IMR-90 (cell line): ENCODE results near the gene SLC35F3. TPM values are rescaled to one million over a fixed set of nuclear protein-coding genes. Genes with fewer than 3 reads are reported as not detected.

Experiments used
- ATAC-seq: fragments of 200-7000 bp; cut with Tn5 transposase; 2 replicates; pipeline ENCODE4 v1.9.1; 2020; ENCODE audit warnings: low read depth, mild to moderate bottlenecking, moderate library complexity
- BruUV-seq: library from RNA; stranded (reverse); fragments of 400-500 nt; replicated peaks from 2 replicates; lab custom pipeline; 2021; lab: Mats Ljungman, UMichigan
- CTCF ChIA-PET: fragments of 300-600 bp; formaldehyde crosslinking; extraction: SDS; loops from one replicate; lab custom pipeline; 2021; ENCODE audit warnings: antibody characterized with exemption; lab: Yijun Ruan, JAX
- POLR2A ChIA-PET: fragments of 300-600 bp; sonication (Branson Sonifier 250); formaldehyde crosslinking; loops from one replicate; lab custom pipeline; 2022; ENCODE audit warnings: antibody characterized with exemption; ENCODE audit not compliant: unreplicated experiment; lab: Charles Lee
- DNase-seq: peaks from one replicate; pipeline ENCODE4 v3.0.0; 2013
- H2AFZ ChIP-seq: replicated peaks from 2 replicates; pipeline ENCODE3; 2013; ENCODE audit warnings: low read length, mild to moderate bottlenecking; ENCODE audit not compliant: poor library complexity
- H2AK5ac ChIP-seq: 2 replicates; pipeline ENCODE4 v1.6.1; 2013; ENCODE audit warnings: low read depth, low read length, inconsistent platforms
- H2AK9ac ChIP-seq: replicated peaks from 2 replicates; pipeline ENCODE3; 2013; ENCODE audit warnings: mild to moderate bottlenecking, low read depth, low read length, moderate library complexity; ENCODE audit not compliant: poor library complexity
- H2BK120ac ChIP-seq: 2 replicates; pipeline ENCODE4 v1.6.1; 2013; ENCODE audit warnings: low read depth, low read length, inconsistent platforms
- H2BK15ac ChIP-seq: 3 replicates; pipeline ENCODE4 v1.6.1; 2013; ENCODE audit warnings: low read depth, low read length, inconsistent platforms
- H2BK20ac ChIP-seq: 2 replicates; pipeline ENCODE4 v1.6.1; 2013; ENCODE audit warnings: low read depth, mild to moderate bottlenecking, inconsistent platforms, low read length, moderate library complexity
- H2BK5ac ChIP-seq: 2 replicates; pipeline ENCODE4 v1.6.1; 2013; ENCODE audit warnings: mild to moderate bottlenecking, low read depth, low read length, inconsistent platforms; ENCODE audit not compliant: poor library complexity, severe bottlenecking
- H3K14ac ChIP-seq: replicated peaks from 2 replicates; pipeline ENCODE4 v1.6.1; 2013; ENCODE audit warnings: low read depth, low read length, inconsistent platforms
- H3K18ac ChIP-seq: 2 replicates; pipeline ENCODE4 v1.6.1; 2013; ENCODE audit warnings: low read depth, low read length, control low read depth
- H3K23ac ChIP-seq: 2 replicates; pipeline ENCODE4 v1.6.1; 2013; ENCODE audit warnings: low read depth, low read length, inconsistent platforms
- H3K27ac ChIP-seq: 2 replicates; pipeline ENCODE4 v1.5.1; 2013; ENCODE audit warnings: mild to moderate bottlenecking, control low read depth, low read length; ENCODE audit not compliant: insufficient read depth
- H3K27me3 ChIP-seq: 2 replicates; pipeline ENCODE4 v1.6.1; 2013; ENCODE audit warnings: low read length; ENCODE audit not compliant: control insufficient read depth, insufficient read depth
- H3K36me3 ChIP-seq: 2 replicates; pipeline ENCODE4 v1.6.1; 2013; ENCODE audit warnings: low read length, mixed read lengths; ENCODE audit not compliant: control insufficient read depth, insufficient read depth
- H3K4ac ChIP-seq: 2 replicates; pipeline ENCODE4 v1.6.1; 2013; ENCODE audit warnings: low read depth, low read length, inconsistent platforms
- H3K4me1 ChIP-seq: 2 replicates; pipeline ENCODE4 v1.6.1; 2013; ENCODE audit warnings: low read length, mixed read lengths; ENCODE audit not compliant: control insufficient read depth, insufficient read depth
- H3K4me2 ChIP-seq: 2 replicates; pipeline ENCODE4 v1.6.1; 2013; ENCODE audit warnings: low read depth, mild to moderate bottlenecking, control low read depth, low read length, moderate library complexity
- H3K4me3 ChIP-seq: 2 replicates; pipeline ENCODE4 v1.5.1; 2013; ENCODE audit warnings: low read depth, mild to moderate bottlenecking, control low read depth, low read length, moderate library complexity; ENCODE audit not compliant: insufficient read depth
- H3K56ac ChIP-seq: 2 replicates; pipeline ENCODE4 v1.6.1; 2013; ENCODE audit warnings: low read length, inconsistent platforms; ENCODE audit not compliant: insufficient read depth; ENCODE audit errors: extremely low read depth
- H3K79me1 ChIP-seq, 2 experiments: 2 replicates each; pipeline ENCODE4 v1.6.1; 2013; ENCODE audit warnings: low read length in 2 of 2, inconsistent platforms in 1 of 2, low read depth in 1 of 2
- H3K9ac ChIP-seq: 2 replicates; pipeline ENCODE4 v1.6.1; 2013; ENCODE audit warnings: low read depth, low read length, control low read depth
- H3K9me1 ChIP-seq: 2 replicates; pipeline ENCODE4 v1.6.1; 2013; ENCODE audit warnings: low read length, inconsistent platforms; ENCODE audit not compliant: insufficient read depth
- H3K9me3 ChIP-seq: 2 replicates; pipeline ENCODE4 v1.6.1; 2013; ENCODE audit warnings: low read length; ENCODE audit not compliant: control insufficient read depth, insufficient read depth
- H4K20me1 ChIP-seq: 2 replicates; pipeline ENCODE4 v1.6.1; 2013; ENCODE audit warnings: low read length, inconsistent platforms; ENCODE audit not compliant: insufficient read depth
- H4K5ac ChIP-seq: 2 replicates; pipeline ENCODE4 v1.6.1; 2013; ENCODE audit warnings: mild to moderate bottlenecking, low read depth, low read length, control low read depth
- H4K8ac ChIP-seq, 2 experiments: 2 replicates each; pipeline ENCODE4 v1.6.1; 2013; ENCODE audit warnings: low read depth in 2 of 2, low read length in 2 of 2, control low read depth in 1 of 2, inconsistent platforms in 1 of 2
- H4K91ac ChIP-seq: 2 replicates; pipeline ENCODE4 v1.6.1; 2013; ENCODE audit warnings: low read depth, low read length, inconsistent platforms; ENCODE audit not compliant: insufficient read depth
- BHLHE40 ChIP-seq: fragments of 150-350 bp; IDR thresholded peaks from 2 replicates; pipeline ENCODE4 v1.6.1; 2016; ENCODE audit warnings: mild to moderate bottlenecking, low read depth, low read length
- CEBPB ChIP-seq: IDR thresholded peaks from 2 replicates; pipeline ENCODE4 v1.6.1; 2012; ENCODE audit warnings: low read depth, low read length, improper control_type of control experiment
- CHD1 ChIP-seq: IDR thresholded peaks from 2 replicates; pipeline ENCODE4 v1.6.1; 2012; ENCODE audit warnings: low read depth, low read length, improper control_type of control experiment
- CTCF ChIP-seq: conservative IDR thresholded peaks from 2 replicates; pipeline ENCODE4 v1.5.1; 2012; ENCODE audit warnings: mild to moderate bottlenecking, low read depth, low read length, improper control_type of control experiment
- ELK1 ChIP-seq: fragments of 150-350 bp; IDR thresholded peaks from 2 replicates; pipeline ENCODE4 v1.6.1; 2016; ENCODE audit warnings: low read depth, mild to moderate bottlenecking, low read length, moderate library complexity, borderline replicate concordance
- FOS ChIP-seq: fragments of 150-350 bp; IDR thresholded peaks from 2 replicates; pipeline ENCODE4 v1.6.1; 2016; ENCODE audit warnings: low read depth, low read length
- MAFK ChIP-seq: IDR thresholded peaks from 2 replicates; pipeline ENCODE4 v1.6.1; 2012; ENCODE audit warnings: low read depth, low read length, improper control_type of control experiment
- MAZ ChIP-seq: IDR thresholded peaks from 2 replicates; pipeline ENCODE4 v1.6.1; 2012; ENCODE audit warnings: low read depth, mild to moderate bottlenecking, low read length, improper control_type of control experiment, moderate library complexity, borderline replicate concordance
- MXI1 ChIP-seq: IDR thresholded peaks from 2 replicates; pipeline ENCODE4 v1.6.1; 2012; ENCODE audit warnings: low read depth, mild to moderate bottlenecking, low read length, moderate library complexity, borderline replicate concordance
- NFE2L2 ChIP-seq: fragments of 150-350 bp; IDR thresholded peaks from 2 replicates; pipeline ENCODE4 v1.6.1; 2016; ENCODE audit warnings: low read depth, mild to moderate bottlenecking, low read length
- POLR2A ChIP-seq: IDR thresholded peaks from 2 replicates; pipeline ENCODE4 v1.6.1; 2012; ENCODE audit warnings: mild to moderate bottlenecking, low read depth, low read length
- RAD21 ChIP-seq: IDR thresholded peaks from 2 replicates; pipeline ENCODE4 v1.6.1; 2012; ENCODE audit warnings: low read length, improper control_type of control experiment
- RCOR1 ChIP-seq: IDR thresholded peaks from 2 replicates; pipeline ENCODE4 v1.6.1; 2012; ENCODE audit warnings: mild to moderate bottlenecking, low read length, improper control_type of control experiment; ENCODE audit not compliant: insufficient replicate concordance
- RFX5 ChIP-seq: IDR thresholded peaks from 2 replicates; pipeline ENCODE4 v1.8.0; 2012; ENCODE audit warnings: low read depth, mild to moderate bottlenecking, low read length, moderate library complexity
- SMC3 ChIP-seq: fragments of 150-350 bp; IDR thresholded peaks from 2 replicates; pipeline ENCODE4 v1.6.1; 2016; ENCODE audit warnings: low read depth, mild to moderate bottlenecking, antibody characterized with exemption, low read length, moderate library complexity
- USF2 ChIP-seq: fragments of 150-350 bp; IDR thresholded peaks from 2 replicates; pipeline ENCODE4 v1.6.1; 2017; ENCODE audit warnings: mild to moderate bottlenecking, antibody characterized with exemption, low read length, low read depth
- WGBS, 2 experiments: methylation state at CpG; one replicate each; pipeline versions ENCODE4 v1.1.5 to v1.1.7; 2013; ENCODE audit warnings: missing lambda C conversion rate in 2 of 2; ENCODE audit not compliant: insufficient read length in 1 of 2; ENCODE audit errors: extremely low coverage in 2 of 2; 5-methylcytosine and 5-hydroxymethylcytosine counted together
- dilution Hi-C: fragments of 300-500 bp; cut with HindIII; formaldehyde crosslinking; loops from one replicate; pipeline ENCODE4 v1.14.3; 2018; ENCODE audit warnings: low sequenced_read_pairs; ENCODE audit not compliant: unreplicated experiment
- in situ Hi-C: fragments of 300-500 bp; cut with MboI; formaldehyde crosslinking; loops from 3 replicates; pipeline ENCODE4 v1.14.3; 2019; ENCODE audit warnings: low sequenced_read_pairs, inconsistent platforms, mixed read lengths
- intact Hi-C: fragments of 100-400 bp; cut with micrococcal nuclease; formaldehyde crosslinking; loops from 2 replicates; pipeline ENCODE4 v1.10.0; 2022
- polyA plus RNA-seq, 3 experiments: library from polyadenylated mRNA; depleted of rRNA; stranded (reverse); fragments of >200 nt; gene quantifications; 2 replicates each; pipeline ENCODE4 v1.2.3, GENCODE V29; 2012; ENCODE audit warnings: low replicate concordance in 1 of 3
- total RNA-seq: library from RNA; depleted of rRNA; stranded (reverse); fragments of >200 nt; gene quantifications from 2 replicates; pipeline ENCODE4 v1.2.3, GENCODE V29; 2012

The SLC35F3 gene
- total and polyA plus RNA-seq, 2 of the 4 experiments (the other 2 are of a cell fraction), result under 0.01 to 0.17 TPM

- Histone ChIP-seq H2BK120ac (no peak overlapping the region), H3K27me3 (no peaks in the 10 kb centered on the region), H3K36me3 (no peaks in the 10 kb centered on the region), H4K8ac (no peak overlapping the region), H3K9ac (no peak overlapping the region), H3K4me1 (no peaks in the 10 kb centered on the region), H3K18ac (no peak overlapping the region), H4K20me1 (no peaks in the 10 kb centered on the region), H3K9me1 (no peaks in the 10 kb centered on the region), H2AK5ac (no peak overlapping the region), H3K56ac (no peak overlapping the region), H2AFZ (no peak overlapping the region), H2BK15ac (no peak overlapping the region), H4K91ac (no peak overlapping the region), H2BK20ac (no peak overlapping the region), H3K23ac (no peak overlapping the region), H3K9me3 (no peaks in the 10 kb centered on the region), H3K4me3 (no peak overlapping the region), H3K14ac (no peak overlapping the region), H4K5ac (no peak overlapping the region), H3K27ac (no peak overlapping the region), H3K4ac (no peak overlapping the region), H2BK5ac (no peak overlapping the region), H3K4me2 (no peak overlapping the region), H2AK9ac (no peak overlapping the region), H3K79me1 (no peaks in the 10 kb centered on the region)
- no peak for DNase-seq
- no TSS peak for BruUV-seq
- TF ChIP-seq MAFK (no peak), CTCF (no peak), CEBPB (no peak), BHLHE40 (no peak), RAD21 (no peak), USF2 (no peak), RFX5 (no peak), MXI1 (no peak), POLR2A (no peak), SMC3 (no peak), RCOR1 (no peak), NFE2L2 (no peak), FOS (no peak), CHD1 (no peak), ELK1 (no peak), MAZ (no peak)
- ChIA-PET CTCF (no interaction called here), POLR2A (no interaction called here)
- dilution Hi-C loops, result no loop called here
- no CpG with 5 or more reads among the region's 1 CpG for WGBS, 2 experiments
- intact Hi-C loops, result no loop called here
- ATAC-seq, result no peak
- in situ Hi-C loops, result no loop called here
Observed at GRCh38 chr1:234238060-234238459, 333.6 kb downstream of the SLC35F3 start.
